ENCODE measurements around the gene RABEPK. TPM values are rescaled to one million over a fixed set of nuclear protein-coding genes. Genes with fewer than 3 reads are reported as not detected.

The RABEPK gene
- total and polyA plus RNA-seq, 2 of the 4 experiments (the other 2 are of a cell fraction), result 43.9 to 59.7 TPM

GRCh38 chr9:125180876-125181275 is 19.5 kb upstream of the RABEPK start:
- Histone ChIP-seq H2BK120ac (ENCODE audit: low read depth, low read length) (no peak overlapping the region), H3K23ac (ENCODE audit: low read depth, low read length) (no peak overlapping the region), H2AK9ac (replicated peaks; ENCODE audit: low read depth, low read length, poor library complexity) (no peak overlapping the region), H3K14ac (replicated peaks; ENCODE audit: low read depth, low read length) (no peak overlapping the region), H4K91ac (ENCODE audit: insufficient read depth, low read depth, low read length) (no peak overlapping the region), H3K4me3 (ENCODE audit: insufficient read depth, low read depth, low read length) (no peak overlapping the region), H3K9me1 (ENCODE audit: insufficient read depth, low read length) (peaks cover 11% of the 10 kb centered on the region), H2BK15ac (ENCODE audit: low read depth, low read length) (no peak overlapping the region), H3K4me2 (ENCODE audit: low read depth, low read length) (no peak overlapping the region), H3K36me3 (ENCODE audit: control insufficient read depth, insufficient read depth, low read length) (no peaks in the 10 kb centered on the region; the same call in 1 of the 2 replicates), H3K18ac (ENCODE audit: low read depth, low read length) (no peak overlapping the region), H2AFZ (replicated peaks; ENCODE audit: low read length, poor library complexity) (no peak overlapping the region), H4K5ac (ENCODE audit: low read depth, low read length) (no peak overlapping the region), H3K27me3 (ENCODE audit: control insufficient read depth, insufficient read depth, low read length) (no peaks in the 10 kb centered on the region), H4K20me1 (ENCODE audit: insufficient read depth, low read length) (peaks cover 63% of the 10 kb centered on the region), H2BK5ac (ENCODE audit: low read depth, low read length, poor library complexity, severe bottlenecking) (no peak overlapping the region), H3K56ac (ENCODE audit: extremely low read depth, insufficient read depth, low read length) (no peak overlapping the region), H3K79me1 (ENCODE audit: low read depth in 1 of 2, low read length in 2 of 2) (peaks cover 33 to 73% of the 10 kb centered on the region in 2 experiments), H2AK5ac (ENCODE audit: low read depth, low read length) (no peak overlapping the region), H3K9ac (ENCODE audit: low read depth, low read length) (no peak overlapping the region), H3K27ac (ENCODE audit: insufficient read depth, low read length) (no peak overlapping the region), H2BK20ac (ENCODE audit: low read depth, low read length) (no peak overlapping the region), H3K4ac (ENCODE audit: low read depth, low read length) (no peak overlapping the region), H3K4me1 (ENCODE audit: control insufficient read depth, insufficient read depth, low read length) (peaks cover 5% of the 10 kb centered on the region), H4K8ac (ENCODE audit: low read depth in 2 of 2, low read length in 2 of 2) (no peak overlapping the region), H3K9me3 (ENCODE audit: control insufficient read depth, insufficient read depth, low read length) (no peaks in the 10 kb centered on the region)
- ChIA-PET POLR2A (ENCODE audit: unreplicated experiment) (no interaction called here), CTCF (no interaction called here)
- in situ Hi-C loops (cut with MboI; ENCODE audit: low sequenced_read_pairs), result no loop called here
- DNase-seq (no peak), ATAC-seq (ENCODE audit: low read depth) (no peak)
- intact Hi-C loops (cut with micrococcal nuclease), result no loop called here
- BruUV-seq (replicated peaks), result no TSS peak
- no CpG with 5 or more reads among the region's 9 CpGs for WGBS, 2 experiments (ENCODE audit: extremely low coverage in 2 of 2, insufficient read length in 1 of 2)
- dilution Hi-C loops (cut with HindIII; ENCODE audit: low sequenced_read_pairs, unreplicated experiment), result no loop called here
- TF ChIP-seq RCOR1 (IDR thresholded peaks at IDR 0.05; ENCODE audit: insufficient replicate concordance, low read length) (no peak), CEBPB (IDR thresholded peaks at IDR 0.05; ENCODE audit: low read depth, low read length) (no peak), CHD1 (IDR thresholded peaks at IDR 0.05; ENCODE audit: low read depth, low read length) (no peak), FOS (IDR thresholded peaks at IDR 0.05; ENCODE audit: low read depth, low read length) (no peak), MAFK (IDR thresholded peaks at IDR 0.05; ENCODE audit: low read depth, low read length) (no peak), ELK1 (IDR thresholded peaks at IDR 0.05; ENCODE audit: borderline replicate concordance, low read depth, low read length) (no peak), USF2 (IDR thresholded peaks at IDR 0.05; ENCODE audit: low read depth, low read length) (no peak), CTCF (conservative IDR thresholded peaks at IDR 0.05; ENCODE audit: low read depth, low read length) (no peak), SMC3 (IDR thresholded peaks at IDR 0.05; ENCODE audit: low read depth, low read length) (no peak), MXI1 (IDR thresholded peaks at IDR 0.05; ENCODE audit: borderline replicate concordance, low read depth, low read length) (no peak), NFE2L2 (IDR thresholded peaks at IDR 0.05; ENCODE audit: low read depth, low read length) (no peak), BHLHE40 (IDR thresholded peaks at IDR 0.05; ENCODE audit: low read depth, low read length) (no peak), RFX5 (IDR thresholded peaks at IDR 0.05; ENCODE audit: low read depth, low read length) (no peak)
